PC-9 (cell line): Measurements from ENCODE around the gene CCT5. TPM values are rescaled to one million over a fixed set of nuclear protein-coding genes. Genes with fewer than 3 reads are reported as not detected.

ENCODE experiments used
- BruUV-seq: library from RNA; stranded (reverse); fragments of 400-500 nt; replicated peaks from 2 replicates; lab custom pipeline; 2021; lab: Mats Ljungman, UMichigan
- CTCF ChIA-PET: fragments of 300-600 bp; sonication (Branson Sonifier 250); formaldehyde crosslinking; loops from one replicate; lab custom pipeline; 2022; ENCODE audit warnings: antibody characterized with exemption; lab: Charles Lee
- POLR2A ChIA-PET: fragments of 300-600 bp; sonication (Branson Sonifier 250); formaldehyde crosslinking; loops from one replicate; lab custom pipeline; 2022; ENCODE audit warnings: antibody characterized with exemption; ENCODE audit not compliant: unreplicated experiment; lab: Charles Lee
- DNase-seq, 2 experiments: peaks; one replicate each; pipeline versions ENCODE4 v3.0.0 to v3.0.0-alpha.2; 2015 to 2022; ENCODE audit warnings: mixed read lengths in 1 of 2
- H2AFZ ChIP-seq: fragments of 200-600 bp; sonication (generic); 2 replicates; pipeline ENCODE4 v1.8.1; 2017; ENCODE audit warnings: antibody characterized with exemption
- H3F3A ChIP-seq: fragments of 200-600 bp; sonication (generic); 2 replicates; pipeline ENCODE4 v1.8.1; 2017; ENCODE audit warnings: antibody characterized with exemption, mild to moderate bottlenecking, low read depth; ENCODE audit not compliant: insufficient read depth
- H3K27ac ChIP-seq: fragments of 200-600 bp; sonication (generic); 2 replicates; pipeline ENCODE4 v1.6.1; 2016; ENCODE audit warnings: mixed run types
- H3K27me3 ChIP-seq: fragments of 200-600 bp; sonication (generic); 2 replicates; pipeline ENCODE4 v1.6.1; 2016; ENCODE audit warnings: low read depth, mixed run types; ENCODE audit not compliant: insufficient read depth
- H3K36me3 ChIP-seq: fragments of 200-600 bp; sonication (generic); 2 replicates; pipeline ENCODE4 v1.6.1; 2016; ENCODE audit warnings: low read depth, mixed run types
- H3K4me1 ChIP-seq: fragments of 200-600 bp; sonication (generic); replicated peaks from 2 replicates; pipeline ENCODE4 v1.6.1; 2016; ENCODE audit warnings: mixed run types; ENCODE audit not compliant: insufficient read depth
- H3K4me2 ChIP-seq: fragments of 200-600 bp; sonication (generic); 2 replicates; pipeline ENCODE4 v1.6.1; 2017; ENCODE audit warnings: mixed run types
- H3K4me3 ChIP-seq: fragments of 200-600 bp; sonication (generic); 2 replicates; pipeline ENCODE4 v1.6.1; 2016; ENCODE audit warnings: mixed run types
- H3K79me2 ChIP-seq: fragments of 200-600 bp; sonication (generic); 2 replicates; pipeline ENCODE4 v1.6.1; 2017; ENCODE audit warnings: low read depth, mixed run types
- H3K9me2 ChIP-seq: fragments of 200-600 bp; sonication (generic); 2 replicates; pipeline ENCODE4 v1.8.1; 2017; ENCODE audit warnings: mild to moderate bottlenecking; ENCODE audit not compliant: insufficient read depth
- H3K9me3 ChIP-seq: fragments of 200-600 bp; sonication (generic); 2 replicates; pipeline ENCODE4 v1.8.1; 2016; ENCODE audit warnings: low read depth; ENCODE audit not compliant: insufficient read depth
- H4K20me1 ChIP-seq: fragments of 200-600 bp; sonication (generic); 2 replicates; pipeline ENCODE4 v1.8.1; 2017; ENCODE audit not compliant: insufficient read depth
- CTCF ChIP-seq: fragments of 200-600 bp; sonication (generic); conservative IDR thresholded peaks from 2 replicates; pipeline ENCODE4 v1.6.1; 2017; ENCODE audit warnings: mixed run types, antibody characterized with exemption, mild to moderate bottlenecking, moderate library complexity
- EZH2 ChIP-seq: fragments of 200-600 bp; sonication (generic); IDR thresholded peaks from 2 replicates; pipeline ENCODE4 v1.8.0; 2017; ENCODE audit warnings: antibody characterized with exemption, low read depth
- intact Hi-C: fragments of 100-400 bp; cut with micrococcal nuclease; formaldehyde crosslinking; loops from one replicate; pipeline ENCODE4 v1.10.0; 2022; ENCODE audit not compliant: unreplicated experiment
- total RNA-seq: library from RNA; stranded (reverse); gene quantifications from 2 replicates; pipeline ENCODE4 v1.2.3, GENCODE V29; 2021

Gene CCT5
- total RNA-seq, 1 experiment from 2014 or later: 831 TPM

GRCh38 chr5:10315201-10315600, 65.1 kb downstream of the CCT5 start:
- H4K20me1 ChIP-seq: no peaks in the 10 kb centered on the region
- no peaks in the 10 kb centered on the region for H3K79me2 ChIP-seq
- intact Hi-C loops: no loop called here
- no peak overlapping the region for H2AFZ ChIP-seq
- BruUV-seq: no TSS peak
- no peak for DNase-seq
- H3K27me3 ChIP-seq: no peaks in the 10 kb centered on the region
- no peak overlapping the region for H3K4me3 ChIP-seq
- H3K4me2 ChIP-seq: no peak overlapping the region
- H3K36me3 ChIP-seq: no peaks in the 10 kb centered on the region
- CTCF ChIA-PET: no interaction called here
- no peaks in the 10 kb centered on the region; the same call in 1 of the 2 replicates for H3K9me3 ChIP-seq
- peaks cover 13% of the 10 kb centered on the region; the same call in 1 of the 2 replicates for H3F3A ChIP-seq
- POLR2A ChIA-PET: interaction anchor here (1.0 kb wide), 1 partner anchor 11 kb away, joined by 9 read pairs; no protein-coding TSS in a partner anchor
- no peak overlapping the region for H3K27ac ChIP-seq
- peaks cover 11% of the 10 kb centered on the region for H3K4me1 ChIP-seq
- H3K9me2 ChIP-seq: no peaks in the 10 kb centered on the region
- TF ChIP-seq EZH2: no peak
- no peak for TF ChIP-seq CTCF

Other genes starting within 250 kb of the CCT5 start
- gene ATPSCKMT, start 392 bp upstream of the CCT5 start, total RNA-seq: 36.4 and 51.4 TPM in 2 replicates
- gene CMBL, start 57.6 kb downstream of the CCT5 start, total RNA-seq: 286 and 294 TPM in 2 replicates
- gene MARCHF6, start 103.4 kb downstream of the CCT5 start, total RNA-seq: 283 and 364 TPM in 2 replicates
- gene ROPN1L, start 191.6 kb downstream of the CCT5 start, total RNA-seq: 7.1 and 10.3 TPM in 2 replicates